Measurements from ENCODE around the gene GNL1. TPM values are rescaled to one million over a fixed set of nuclear protein-coding genes. Genes with fewer than 3 reads are reported as not detected.
"Not testable (repeated sequence)": the region's sequence is repeated elsewhere in the genome, so short reads cannot be mapped to it uniquely, and the experiment has no call there.

The GNL1 gene
- total and polyA plus RNA-seq, 2 experiments from 2014 or later, result 31.4 to 42.5 TPM

- DNase-seq (ENCODE audit: low spot score) (no peak), ATAC-seq (no peak)
- no peak for TF ChIP-seq ZNF331 (CRISPR knock-in tag; IDR thresholded peaks at IDR 0.05; ENCODE audit: low read depth)
- no peak for TF ChIP-seq NANOG (IDR thresholded peaks at IDR 0.05; ENCODE audit: borderline replicate concordance)
- TF ChIP-seq REST (IDR thresholded peaks at IDR 0.05; ENCODE audit: unreplicated experiment), result no peak
- no peak for TF ChIP-seq STAT1 (IDR thresholded peaks at IDR 0.05; ENCODE audit: unreplicated experiment)
- no peak for TF ChIP-seq EZH2 (IDR thresholded peaks at IDR 0.05; ENCODE audit: low read depth, unreplicated experiment)
- H3K4me3 ChIP-seq, result no peak overlapping the region
- no peaks in the 10 kb centered on the region for H3K4me1 ChIP-seq (ENCODE audit: insufficient read depth)
- H3F3A ChIP-seq (replicated peaks; ENCODE audit: low read depth), result no peaks in the 10 kb centered on the region
- H3K9me2 ChIP-seq (ENCODE audit: insufficient read depth), result no peaks in the 10 kb centered on the region
- H3K4me2 ChIP-seq, result no peak overlapping the region
- no peak overlapping the region for H3K27ac Mint-ChIP-seq
- peaks cover 34% of the 10 kb centered on the region for H3K9me3 Mint-ChIP-seq
- no peak overlapping the region for H3K4me3 Mint-ChIP-seq
- no peaks in the 10 kb centered on the region for H3K79me2 ChIP-seq (replicated peaks; ENCODE audit: insufficient read depth)
- peaks cover 9% of the 10 kb centered on the region; the same call in 2 of the 3 replicates for H3K36me3 Mint-ChIP-seq (ENCODE audit: low read depth)
- H3K4me1 Mint-ChIP-seq, result no peaks in the 10 kb centered on the region; the same call in 2 of the 3 replicates
- peaks cover 18% of the 10 kb centered on the region for H3K27me3 Mint-ChIP-seq (ENCODE audit: insufficient read depth, low read depth, poor library complexity)
- H3K27me3 ChIP-seq (ENCODE audit: insufficient read depth), result no peaks in the 10 kb centered on the region
- no peak overlapping the region for H3K27ac ChIP-seq (ENCODE audit: low read depth)
- no peaks in the 10 kb centered on the region for H3K36me3 ChIP-seq (ENCODE audit: insufficient read depth)
- no peaks in the 10 kb centered on the region for H4K20me1 ChIP-seq (replicated peaks; ENCODE audit: insufficient read depth)
- no peak overlapping the region for H2AFZ ChIP-seq
Observed at GRCh38 chr6:30520522-30520921, 35.8 kb downstream of the GNL1 start.

GRCh38 chr6:30518505-30519145 is 37.7 kb downstream of the GNL1 start:
- H4K20me1 ChIP-seq (replicated peaks; ENCODE audit: insufficient read depth); H3K4me3 Mint-ChIP-seq; H3K4me1 ChIP-seq (ENCODE audit: insufficient read depth); H3K79me2 ChIP-seq (replicated peaks; ENCODE audit: insufficient read depth); H3K36me3 Mint-ChIP-seq (ENCODE audit: low read depth); H3K36me3 ChIP-seq (ENCODE audit: insufficient read depth); H3K9me2 ChIP-seq (ENCODE audit: insufficient read depth); H3K27ac Mint-ChIP-seq; H3K4me3 ChIP-seq; H3K27ac ChIP-seq (ENCODE audit: low read depth); ATAC-seq; H3K27me3 ChIP-seq (ENCODE audit: insufficient read depth); H3K4me2 ChIP-seq; H3F3A ChIP-seq (replicated peaks; ENCODE audit: low read depth); H2AFZ ChIP-seq: not testable (repeated sequence)
- DNase-seq (ENCODE audit: low spot score), result peak; percentile 42
- Mint-ChIP-seq H3K27me3 (ENCODE audit: insufficient read depth, low read depth, poor library complexity) (peaks cover 19% of the 10 kb centered on the region), H3K9me3 (peaks cover 30% of the 10 kb centered on the region), H3K4me1 (peaks cover 13% of the 10 kb centered on the region)

- not testable (repeated sequence) for H3K27ac Mint-ChIP-seq; ATAC-seq; H3K9me2 ChIP-seq (ENCODE audit: insufficient read depth); H3K27ac ChIP-seq (ENCODE audit: low read depth); H3K36me3 Mint-ChIP-seq (ENCODE audit: low read depth); H3K4me2 ChIP-seq; DNase-seq (ENCODE audit: low spot score); H4K20me1 ChIP-seq (replicated peaks; ENCODE audit: insufficient read depth); H3K4me3 ChIP-seq; H3K79me2 ChIP-seq (replicated peaks; ENCODE audit: insufficient read depth); H2AFZ ChIP-seq; H3K4me1 ChIP-seq (ENCODE audit: insufficient read depth); H3F3A ChIP-seq (replicated peaks; ENCODE audit: low read depth); H3K27me3 ChIP-seq (ENCODE audit: insufficient read depth); H3K4me3 Mint-ChIP-seq; H3K36me3 ChIP-seq (ENCODE audit: insufficient read depth)
- Mint-ChIP-seq H3K9me3 (peaks cover 26% of the 10 kb centered on the region), H3K4me1 (peaks cover 13% of the 10 kb centered on the region), H3K27me3 (ENCODE audit: insufficient read depth, low read depth, poor library complexity) (peaks cover 19% of the 10 kb centered on the region)
Observed at GRCh38 chr6:30517767-30518504, 38.4 kb downstream of the GNL1 start.

- Histone ChIP-seq H3K4me2 (peak overlapping the region; percentile 41), H3K4me3 (peak overlapping the region; percentile 35), H3K27ac (ENCODE audit: low read depth) (peak overlapping the region; percentile 86)
- not testable (repeated sequence) for H2AFZ ChIP-seq; H3K36me3 ChIP-seq (ENCODE audit: insufficient read depth); H3K79me2 ChIP-seq (replicated peaks; ENCODE audit: insufficient read depth); H3K36me3 Mint-ChIP-seq (ENCODE audit: low read depth); H4K20me1 ChIP-seq (replicated peaks; ENCODE audit: insufficient read depth); H3K9me2 ChIP-seq (ENCODE audit: insufficient read depth); ATAC-seq; H3K27me3 ChIP-seq (ENCODE audit: insufficient read depth); H3K4me1 ChIP-seq (ENCODE audit: insufficient read depth); H3F3A ChIP-seq (replicated peaks; ENCODE audit: low read depth); DNase-seq (ENCODE audit: low spot score)
- peaks cover 15% of the 10 kb centered on the region for H3K27me3 Mint-ChIP-seq (ENCODE audit: insufficient read depth, low read depth, poor library complexity)
- peaks cover 24% of the 10 kb centered on the region for H3K9me3 Mint-ChIP-seq
- H3K4me1 Mint-ChIP-seq, result peaks cover 13% of the 10 kb centered on the region
- H3K27ac Mint-ChIP-seq, result peak overlapping the region; percentile 97
- H3K4me3 Mint-ChIP-seq, result peak overlapping the region; percentile 80
Observed at GRCh38 chr6:30516754-30517076, 39.6 kb downstream of the GNL1 start.
